Muscle layer of colon (tissue), 2 donors: Measurements from ENCODE around the gene CLSTN3.
A peak's percentile ranks its signal among the peaks of the same experiment; 100 is the strongest.

Source experiments
- H3K27ac ChIP-seq: one replicate; pipeline ENCODE4 v1.7.0; 2013; ENCODE audit warnings: low read depth, mild to moderate bottlenecking, low read length, moderate library complexity
- H3K27me3 ChIP-seq, 2 donors: one replicate each; pipeline ENCODE4 v1.7.0; 2013; ENCODE audit warnings: low read length in 2 of 2, mild to moderate bottlenecking in 2 of 2; ENCODE audit not compliant: insufficient read depth in 2 of 2, control insufficient read depth in 1 of 2
- H3K36me3 ChIP-seq: one replicate; pipeline ENCODE4 v1.7.0; 2013; ENCODE audit warnings: mild to moderate bottlenecking, low read length; ENCODE audit not compliant: insufficient read depth
- H3K4me1 ChIP-seq: one replicate; pipeline ENCODE4 v1.7.0; 2013; ENCODE audit warnings: mild to moderate bottlenecking, low read length; ENCODE audit not compliant: insufficient read depth
- H3K4me3 ChIP-seq, 2 donors: one replicate each; pipeline ENCODE4 v1.7.0; 2013; ENCODE audit warnings: low read length in 2 of 2, low read depth in 1 of 2, mild to moderate bottlenecking in 1 of 2, moderate library complexity in 1 of 2
- H3K9ac ChIP-seq: one replicate; pipeline ENCODE4 v1.7.0; 2013; ENCODE audit warnings: low read length
- H3K9me3 ChIP-seq: one replicate; pipeline ENCODE4 v1.7.0; 2013; ENCODE audit warnings: mild to moderate bottlenecking, low read length
- donor health status: abdominal sarcoma.
- donor health status: Adenocarcinoma of cecum.

CLSTN3 gene

GRCh38 chr12:7117670-7118069, 12.5 kb upstream of the CLSTN3 start:
- Histone ChIP-seq H3K4me1 (peaks cover 6% of the 10 kb centered on the region), H3K27me3 (no peaks in the 10 kb centered on the region), H3K4me3 (no peak overlapping the region), H3K27ac (no peak overlapping the region), H3K36me3 (no peaks in the 10 kb centered on the region), H3K9ac (no peak overlapping the region), H3K9me3 (no peaks in the 10 kb centered on the region)

GRCh38 chr12:7118881-7119280, 11.3 kb upstream of the CLSTN3 start:
- Histone ChIP-seq H3K4me1 (peaks cover 6% of the 10 kb centered on the region), H3K9ac (no peak overlapping the region), H3K9me3 (no peaks in the 10 kb centered on the region), H3K4me3 (no peak overlapping the region), H3K36me3 (no peaks in the 10 kb centered on the region), H3K27me3 (no peaks in the 10 kb centered on the region), H3K27ac (no peak overlapping the region)

- Histone ChIP-seq H3K27ac (no peak overlapping the region), H3K4me1 (peaks cover 6% of the 10 kb centered on the region), H3K9me3 (no peaks in the 10 kb centered on the region), H3K9ac (no peak overlapping the region), H3K27me3 (no peaks in the 10 kb centered on the region), H3K4me3 (no peak overlapping the region), H3K36me3 (no peaks in the 10 kb centered on the region)
These were observed 10.0 kb upstream of the CLSTN3 start for GRCh38 chr12:7120166-7120565.

- no peak overlapping the region for H3K27ac ChIP-seq
- no peaks in the 10 kb centered on the region for H3K36me3 ChIP-seq
- H3K27me3 ChIP-seq, result no peaks in the 10 kb centered on the region
- H3K9me3 ChIP-seq, result no peaks in the 10 kb centered on the region
- H3K4me1 ChIP-seq, result peaks cover 6% of the 10 kb centered on the region
- H3K4me3 ChIP-seq, result no peak overlapping the region
- H3K9ac ChIP-seq, result no peak overlapping the region
These were observed 8.8 kb upstream of the CLSTN3 start for GRCh38 chr12:7121324-7121723.

GRCh38 chr12:7122811-7123769, 7.1 kb upstream of the CLSTN3 start:
- Histone ChIP-seq H3K36me3 (no peaks in the 10 kb centered on the region), H3K4me3 (no peak overlapping the region), H3K4me1 (peaks cover 6% of the 10 kb centered on the region), H3K9ac (no peak overlapping the region), H3K27me3 (no peaks in the 10 kb centered on the region), H3K9me3 (no peaks in the 10 kb centered on the region), H3K27ac (no peak overlapping the region)

DNA sequence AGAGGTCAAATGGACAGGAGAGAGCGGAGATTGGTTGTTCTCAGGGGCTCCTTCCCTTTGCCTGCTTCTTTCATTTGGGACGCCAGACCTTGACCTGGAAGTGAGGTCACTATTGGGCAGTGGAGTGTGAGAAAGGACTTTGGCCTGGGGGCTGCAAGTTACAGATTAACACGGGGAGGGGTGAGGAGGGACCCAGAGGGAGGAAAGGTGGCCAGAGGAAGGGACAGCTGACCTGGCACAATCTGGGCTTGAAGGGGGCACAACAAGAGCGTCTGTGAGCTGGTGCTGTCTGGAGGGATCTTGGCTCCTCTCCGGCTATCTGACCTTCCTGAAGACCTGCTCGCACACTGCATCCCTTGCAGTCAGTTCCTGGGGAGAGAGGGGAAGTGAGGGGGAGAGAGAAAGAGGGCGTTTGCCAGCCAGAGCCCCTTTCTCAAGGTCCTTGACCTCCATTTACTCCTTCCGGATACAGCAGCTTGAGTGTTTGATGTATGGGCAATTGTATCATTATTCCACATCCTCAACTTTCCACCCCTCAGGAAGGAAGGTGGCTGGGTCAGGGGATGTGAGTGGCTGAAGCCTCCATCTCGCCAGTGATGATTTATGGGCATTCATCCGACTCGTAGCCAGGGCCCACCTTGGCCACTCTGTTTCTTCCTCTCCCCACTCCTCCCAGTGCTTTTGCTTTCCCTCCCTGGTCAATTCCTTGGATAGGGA, 6.2 kb upstream of the CLSTN3 start:
- Histone ChIP-seq H3K36me3 (no peaks in the 10 kb centered on the region), H3K4me1 (peaks cover 7% of the 10 kb centered on the region), H3K27me3 (no peaks in the 10 kb centered on the region), H3K9me3 (no peaks in the 10 kb centered on the region), H3K9ac (no peak overlapping the region), H3K4me3 (no peak overlapping the region), H3K27ac (no peak overlapping the region)

DNA sequence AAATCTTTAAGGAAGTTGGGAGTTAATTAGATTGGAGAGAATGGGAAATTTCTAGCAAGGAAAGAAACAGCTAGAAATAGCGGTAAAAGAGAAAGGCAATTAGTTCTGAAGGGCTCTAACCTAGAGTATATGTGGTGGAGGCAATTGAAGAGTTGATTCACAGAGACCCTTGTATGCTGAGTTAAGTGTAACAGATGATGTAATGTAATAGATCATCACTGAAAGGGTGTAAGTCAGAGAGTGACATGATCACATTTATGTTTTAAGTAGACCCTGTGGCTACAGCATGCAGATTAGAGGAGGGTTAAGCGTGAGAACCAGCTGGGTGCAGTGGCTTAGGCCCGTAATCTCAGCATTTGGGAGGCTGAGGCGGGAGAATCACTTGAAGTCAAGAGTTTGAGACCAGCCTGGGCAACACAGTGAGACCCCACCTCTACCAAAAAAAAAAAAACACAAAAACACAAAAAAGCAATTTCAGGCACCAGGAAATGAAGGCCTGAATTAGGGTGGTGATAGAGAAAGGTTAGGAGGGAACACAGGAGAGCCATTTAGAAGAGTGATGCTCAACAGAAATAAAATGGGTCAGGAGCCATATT, 4.4 kb upstream of the CLSTN3 start:
- no peaks in the 10 kb centered on the region for H3K9me3 ChIP-seq
- H3K4me3 ChIP-seq, result no peak overlapping the region
- no peak overlapping the region for H3K9ac ChIP-seq
- no peaks in the 10 kb centered on the region for H3K27me3 ChIP-seq
- no peak overlapping the region for H3K27ac ChIP-seq
- no peaks in the 10 kb centered on the region for H3K36me3 ChIP-seq
- peaks cover 13% of the 10 kb centered on the region for H3K4me1 ChIP-seq

DNA sequence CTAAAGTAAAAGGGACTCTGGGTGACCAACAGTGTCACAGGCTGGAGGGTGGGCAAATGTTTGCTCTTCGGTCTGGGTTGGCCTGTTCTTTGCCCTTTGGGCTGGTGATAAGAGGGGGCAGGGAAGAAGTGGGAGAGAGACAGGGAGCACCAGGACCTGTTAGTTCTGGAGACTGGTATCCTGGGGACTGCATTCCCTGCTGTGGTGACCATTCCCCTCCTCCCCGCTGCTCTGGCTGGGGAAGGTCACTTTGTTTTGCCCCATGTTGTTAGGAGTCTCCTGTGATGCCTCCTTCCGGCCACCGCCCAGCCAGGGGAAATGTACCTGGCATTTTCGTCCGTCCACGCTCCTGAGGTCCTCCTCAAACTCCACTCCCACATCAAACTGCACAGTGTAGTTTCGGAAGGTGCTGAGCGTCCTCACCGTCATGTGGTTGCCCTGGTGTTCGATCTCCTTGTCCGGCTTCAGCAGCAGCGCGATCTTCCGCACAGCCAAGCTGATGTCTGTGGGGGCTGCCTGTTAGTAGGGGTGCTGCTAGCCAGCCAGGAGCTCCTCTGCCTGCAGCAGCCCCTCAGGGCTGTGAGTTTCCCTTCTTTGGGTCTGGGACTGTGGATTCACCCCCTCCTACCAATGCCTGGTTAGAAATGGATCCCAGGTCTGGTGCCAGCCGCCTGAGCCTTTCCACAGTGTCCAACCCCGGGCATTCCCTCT, 2.1 kb upstream of the CLSTN3 start:
- Histone ChIP-seq H3K9ac (no peak overlapping the region), H3K4me1 (peaks cover 12% of the 10 kb centered on the region), H3K27ac (no peak overlapping the region), H3K27me3 (no peaks in the 10 kb centered on the region), H3K9me3 (no peaks in the 10 kb centered on the region), H3K36me3 (no peaks in the 10 kb centered on the region), H3K4me3 (no peak overlapping the region)

GRCh38 chr12:7128681-7129286, 1.4 kb upstream of the CLSTN3 start, which contains the start of gene RBP5:
RBP5 (minus strand) TSS chr12:7128889; CDS start chr12:7128775, 114 bp downstream.
- Histone ChIP-seq H3K36me3 (no peaks in the 10 kb centered on the region), H3K27ac (peak within 1 kb of the TSS; percentile 43), H3K9ac (peak within 1 kb of the TSS; percentile 38), H3K4me3 (peak within 1 kb of the TSS; percentile 76 to 78), H3K9me3 (no peaks in the 10 kb centered on the region), H3K27me3 (no peaks in the 10 kb centered on the region), H3K4me1 (peaks cover 11% of the 10 kb centered on the region)

DNA sequence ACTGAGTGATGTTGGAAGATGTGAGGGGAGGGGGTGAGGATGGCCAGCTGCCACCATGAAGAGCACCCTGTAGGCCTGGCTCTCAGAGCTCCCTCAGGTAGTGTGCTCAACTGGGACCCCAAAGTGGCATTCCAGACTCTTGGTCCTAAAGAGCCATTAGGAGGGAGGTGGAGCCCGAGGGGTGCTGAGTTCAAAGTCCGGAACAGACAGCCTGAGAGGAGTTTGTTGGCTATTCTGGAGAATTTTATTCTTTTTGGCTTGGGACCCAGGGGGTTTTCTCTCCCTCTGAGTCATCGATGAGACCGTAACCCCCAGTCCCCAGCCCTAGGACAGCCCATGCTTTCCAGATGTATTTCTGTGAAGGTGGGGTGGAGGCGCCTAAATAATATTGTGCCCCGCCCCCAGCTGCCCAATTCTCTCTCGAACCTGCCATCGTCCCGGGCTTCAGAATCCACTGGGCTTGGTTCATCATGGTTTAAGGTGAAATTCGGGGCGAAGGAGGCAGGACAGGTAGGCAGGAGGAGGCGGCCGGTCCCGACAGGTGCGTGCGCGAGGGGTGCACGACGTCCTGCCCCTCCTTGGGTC, 792 bp upstream of the CLSTN3 start:
- Histone ChIP-seq H3K4me1 (peaks cover 11% of the 10 kb centered on the region), H3K9me3 (no peaks in the 10 kb centered on the region), H3K36me3 (no peaks in the 10 kb centered on the region)

More for the DNA sequence above, 792 bp upstream of the CLSTN3 start:
- H3K27ac ChIP-seq, result peak overlapping the region; percentile 43
- peak overlapping the region; percentile 38 for H3K9ac ChIP-seq
- H3K4me3 ChIP-seq, result peak overlapping the region; percentile 76 to 78
- no peaks in the 10 kb centered on the region for H3K27me3 ChIP-seq
